HG03139 (cell line): ENCODE data around the gene GRM4.

ENCODE experiments used
- ATAC-seq: cut with Tn5 transposase; IDR thresholded peaks from one replicate; pipeline ENCODE4 v1.9.1; 2021; ENCODE audit not compliant: unreplicated experiment

Gene GRM4

GRCh38 chr6:34086558-34086957, 59.3 kb downstream of the GRM4 start:
- ATAC-seq, result no peak

GRCh38 chr6:34085453-34086170, 60.3 kb downstream of the GRM4 start:
- ATAC-seq, result no peak

- ATAC-seq, result no peak
These were observed 61.1 kb downstream of the GRM4 start for GRCh38 chr6:34084591-34085290.

- no peak for ATAC-seq
These were observed 62.8 kb downstream of the GRM4 start for GRCh38 chr6:34082864-34083626.

GRCh38 chr6:34082348-34082747, 63.5 kb downstream of the GRM4 start:
- ATAC-seq, result no peak

- ATAC-seq, result no peak
These were observed 65.5 kb downstream of the GRM4 start for GRCh38 chr6:34080357-34080756.

- no peak for ATAC-seq
These were observed 66.0 kb downstream of the GRM4 start for GRCh38 chr6:34079899-34080298.

- ATAC-seq, result no peak
These were observed 70.0 kb downstream of the GRM4 start for GRCh38 chr6:34075906-34076305.

- no peak for ATAC-seq
These were observed 71.7 kb downstream of the GRM4 start for GRCh38 chr6:34074064-34074742.

GRCh38 chr6:34073540-34073939, 72.3 kb downstream of the GRM4 start:
- no peak for ATAC-seq

GRCh38 chr6:34072727-34073126, 73.2 kb downstream of the GRM4 start:
- ATAC-seq, result no peak

- no peak for ATAC-seq
These were observed 74.0 kb downstream of the GRM4 start for GRCh38 chr6:34071884-34072379.

- ATAC-seq, result no peak
These were observed 74.6 kb downstream of the GRM4 start for GRCh38 chr6:34071136-34071883.

- no peak for ATAC-seq
These were observed 75.4 kb downstream of the GRM4 start for GRCh38 chr6:34070315-34071135.

- ATAC-seq, result no peak
These were observed 77.3 kb downstream of the GRM4 start for GRCh38 chr6:34068462-34069044.

GRCh38 chr6:34067814-34068213, 78.1 kb downstream of the GRM4 start:
- no peak for ATAC-seq

- no peak for ATAC-seq
These were observed 78.8 kb downstream of the GRM4 start for GRCh38 chr6:34066772-34067770.

- no peak for ATAC-seq
These were observed 79.7 kb downstream of the GRM4 start for GRCh38 chr6:34066218-34066571.
